Glutamatergic neuron (in vitro differentiated cells): Measurements from ENCODE around the gene SH3GL1. TPM values are rescaled to one million over a fixed set of nuclear protein-coding genes. Genes with fewer than 3 reads are reported as not detected.

ENCODE experiments used
- DNase-seq: peaks from one replicate; pipeline ENCODE4 v3.0.0; 2022
- H3K27ac Mint-ChIP-seq: one replicate; pipeline ENCODE4 v1.8.0; 2020; ENCODE audit warnings: mild to moderate bottlenecking, mixed read lengths, inconsistent platforms; ENCODE audit not compliant: unreplicated experiment
- H3K27me3 Mint-ChIP-seq: one replicate; pipeline ENCODE4 v1.8.0; 2020; ENCODE audit warnings: mild to moderate bottlenecking, moderate library complexity, mixed read lengths, inconsistent platforms; ENCODE audit not compliant: unreplicated experiment
- H3K36me3 Mint-ChIP-seq: one replicate; pipeline ENCODE4 v1.8.0; 2020; ENCODE audit warnings: mild to moderate bottlenecking, mixed read lengths, inconsistent platforms; ENCODE audit not compliant: unreplicated experiment
- H3K4me1 Mint-ChIP-seq: one replicate; pipeline ENCODE4 v1.8.0; 2020; ENCODE audit warnings: mild to moderate bottlenecking, low read depth, mixed read lengths, inconsistent platforms; ENCODE audit not compliant: unreplicated experiment
- H3K4me3 Mint-ChIP-seq: one replicate; pipeline ENCODE4 v1.8.0; 2020; ENCODE audit warnings: mild to moderate bottlenecking, mixed read lengths, inconsistent platforms; ENCODE audit not compliant: unreplicated experiment
- H3K9me3 Mint-ChIP-seq: one replicate; pipeline ENCODE4 v1.8.0; 2020; ENCODE audit warnings: mild to moderate bottlenecking, moderate library complexity, mixed read lengths, inconsistent platforms; ENCODE audit not compliant: unreplicated experiment
- CTCF ChIP-seq: fragments of 200-600 bp; sonication (generic); IDR thresholded peaks from one replicate; pipeline ENCODE4 v1.5.0; 2021; ENCODE audit not compliant: partially characterized antibody, unreplicated experiment
- total RNA-seq: library from RNA; stranded (reverse); fragmentation: NEBNext Ultra II Directional; extraction: Animal tissue kit (Norgen Biotek cat#: 25700); gene quantifications from one replicate; pipeline ENCODE4 v1.2.1, GENCODE V29; 2021; ENCODE audit not compliant: unreplicated experiment

Gene SH3GL1
- total RNA-seq, 1 donor from 2014 or later, result 56.3 TPM

- no peaks in the 10 kb centered on the region for H3K36me3 Mint-ChIP-seq
- peak overlapping the region; percentile 87 for H3K4me3 Mint-ChIP-seq
- DNase-seq, result peak; percentile 95
- peaks cover 8% of the 10 kb centered on the region for H3K4me1 Mint-ChIP-seq
- H3K27ac Mint-ChIP-seq, result peak overlapping the region; percentile 93
- H3K9me3 Mint-ChIP-seq, result peaks cover 9% of the 10 kb centered on the region
- no peak for TF ChIP-seq CTCF
- H3K27me3 Mint-ChIP-seq, result peaks cover 13% of the 10 kb centered on the region
These were observed 57.6 kb downstream of the SH3GL1 start for GRCh38 chr19:4342615-4343369.

DNA sequence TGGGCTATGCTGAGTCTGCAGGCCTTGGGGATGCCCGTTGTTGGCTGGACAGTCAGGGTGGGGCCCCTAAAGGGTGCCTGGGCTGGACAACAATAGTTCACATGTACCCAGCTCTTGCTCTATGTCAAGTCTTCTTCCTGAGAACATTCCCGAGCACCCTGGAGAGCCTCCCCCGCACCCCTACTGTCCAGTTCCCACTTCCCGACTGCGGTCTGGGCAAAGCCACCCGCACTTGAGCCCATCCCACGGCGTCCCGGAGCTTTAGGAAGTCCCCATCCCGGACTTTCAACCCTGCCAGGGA is 58.1 kb downstream of the SH3GL1 start:
- no peak for DNase-seq
- H3K27me3 Mint-ChIP-seq, result peaks cover 14% of the 10 kb centered on the region
- TF ChIP-seq CTCF, result peak; percentile 12
- H3K4me3 Mint-ChIP-seq, result peak overlapping the region; percentile 87
- H3K36me3 Mint-ChIP-seq, result no peaks in the 10 kb centered on the region
- peaks cover 9% of the 10 kb centered on the region for H3K9me3 Mint-ChIP-seq
- H3K27ac Mint-ChIP-seq, result peak overlapping the region; percentile 93
- H3K4me1 Mint-ChIP-seq, result peaks cover 9% of the 10 kb centered on the region

DNA sequence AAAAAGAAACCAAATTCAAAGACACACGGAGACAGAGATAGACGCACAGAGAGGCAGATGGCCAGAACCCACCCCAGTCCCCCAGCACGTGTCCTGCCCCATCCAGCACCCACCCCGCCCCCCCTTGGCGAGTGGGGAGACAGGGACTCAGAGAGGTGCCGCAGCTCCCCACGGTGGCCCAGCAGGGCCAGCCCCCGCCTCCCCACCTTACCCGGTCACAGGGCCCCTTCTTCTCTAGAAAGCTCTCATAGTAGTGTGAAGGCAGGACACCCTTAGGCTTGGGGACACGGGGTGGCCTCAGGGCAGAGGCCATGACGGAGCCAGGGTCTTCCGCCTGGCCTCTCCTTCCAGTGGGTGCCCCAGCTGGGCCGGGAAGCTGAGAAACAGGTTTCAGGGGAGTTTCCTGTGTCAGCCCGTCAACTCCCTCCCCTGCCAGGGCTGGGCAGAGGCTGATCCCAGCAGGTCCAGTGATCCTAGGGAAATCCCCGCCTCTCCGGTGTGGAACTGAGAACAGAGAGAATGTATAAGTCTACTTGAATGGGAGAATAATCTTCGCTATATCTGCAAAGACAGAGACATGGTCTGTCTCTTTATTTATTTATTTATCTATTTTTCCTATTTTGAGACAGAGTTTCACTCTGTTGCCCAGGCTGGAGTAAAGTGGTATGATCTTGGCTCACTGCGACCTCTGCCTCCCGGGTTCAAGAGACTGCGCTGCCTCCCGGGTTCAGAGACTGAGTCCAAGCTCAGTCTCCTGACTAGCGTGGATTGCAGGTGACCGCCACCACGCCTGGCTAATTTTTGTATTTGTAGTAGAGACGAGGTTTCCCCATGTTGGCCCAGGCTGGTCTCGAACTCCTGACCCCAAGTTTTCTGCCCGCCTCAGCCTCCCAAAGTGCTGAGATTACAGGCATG is 61.6 kb downstream of the SH3GL1 start, which contains the start of gene STAP2:
STAP2 (minus strand) TSS at position 387 of the 915 bp plus-strand sequence; CDS start at position 313, 74 bp downstream.
- Mint-ChIP-seq H3K27me3 (peaks cover 14% of the 10 kb centered on the region), H3K27ac (peak within 1 kb of the TSS; percentile 94), H3K4me3 (peak within 1 kb of the TSS; percentile 85), H3K36me3 (no peaks in the 10 kb centered on the region), H3K9me3 (peaks cover 13% of the 10 kb centered on the region), H3K4me1 (peaks cover 9% of the 10 kb centered on the region)
- no peak for DNase-seq
- TF ChIP-seq CTCF, result no peak

DNA sequence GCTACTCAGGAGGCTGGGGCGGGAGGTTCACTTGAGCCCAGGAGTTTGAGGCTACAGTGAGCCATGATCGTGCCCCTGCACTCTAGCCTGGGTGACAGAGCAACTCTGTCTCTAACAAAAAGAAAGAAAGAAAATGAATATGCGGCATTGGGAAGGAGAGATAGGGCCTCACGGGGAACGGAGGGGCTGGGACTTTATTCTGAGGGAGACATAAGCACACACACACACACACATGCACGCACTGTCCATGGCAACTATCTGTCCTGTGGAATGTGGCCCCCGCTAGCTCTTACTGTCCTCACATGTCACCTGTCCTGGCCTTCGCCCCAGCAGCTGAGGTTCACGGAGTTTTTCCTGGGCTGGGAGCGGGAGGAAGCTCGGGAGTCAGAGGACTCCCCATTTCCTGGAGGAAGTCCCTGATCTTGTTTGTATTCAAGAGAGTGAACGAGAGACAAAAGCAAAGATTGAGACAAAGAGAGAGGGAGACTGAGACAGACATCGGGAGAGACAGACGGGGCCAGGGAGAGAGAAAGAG is 62.4 kb downstream of the SH3GL1 start:
- Mint-ChIP-seq H3K4me1 (peaks cover 9% of the 10 kb centered on the region), H3K9me3 (peaks cover 13% of the 10 kb centered on the region), H3K36me3 (no peaks in the 10 kb centered on the region), H3K27ac (peak overlapping the region; percentile 94), H3K27me3 (peaks cover 11% of the 10 kb centered on the region), H3K4me3 (peak overlapping the region; percentile 85)
- no peak for DNase-seq
- TF ChIP-seq CTCF, result no peak
